WI38 (cell line): Measurements from ENCODE around the gene TAS2R40.

Experiments used
- H3K4me3 ChIP-seq: 2 replicates; pipeline ENCODE4 v1.5.1; 2011; ENCODE audit warnings: low read depth, mild to moderate bottlenecking, control low read depth, low read length
- CTCF ChIP-seq: IDR thresholded peaks from 2 replicates; pipeline ENCODE4 v1.5.1; 2012; ENCODE audit warnings: low read depth, mild to moderate bottlenecking, control low read depth, low read length

Gene TAS2R40

GRCh38 chr7:143235561-143235960 lies 13.7 kb downstream of the TAS2R40 start:
- TF ChIP-seq CTCF = no peak
- no peak overlapping the region for H3K4me3 ChIP-seq

GRCh38 chr7:143236408-143236990 lies 14.7 kb downstream of the TAS2R40 start:
- no peak overlapping the region for H3K4me3 ChIP-seq
- TF ChIP-seq CTCF = no peak

- H3K4me3 ChIP-seq = no peak overlapping the region
- TF ChIP-seq CTCF = no peak
Measured at GRCh38 chr7:143237366-143237765, 15.5 kb downstream of the TAS2R40 start.

GRCh38 chr7:143238289-143238980 lies 16.6 kb downstream of the TAS2R40 start:
- H3K4me3 ChIP-seq = no peak overlapping the region
- TF ChIP-seq CTCF = no peak

- no peak overlapping the region for H3K4me3 ChIP-seq
- TF ChIP-seq CTCF = no peak
Measured at GRCh38 chr7:143239813-143240212, 18.0 kb downstream of the TAS2R40 start.

GRCh38 chr7:143240291-143241168 lies 18.7 kb downstream of the TAS2R40 start:
- TF ChIP-seq CTCF = peak; percentile 83
- no peak overlapping the region for H3K4me3 ChIP-seq

- H3K4me3 ChIP-seq = no peak overlapping the region
- no peak for TF ChIP-seq CTCF
Measured at GRCh38 chr7:143242306-143242705, 20.5 kb downstream of the TAS2R40 start.
